HepG2 (cell line): ENCODE measurements around the gene CD163. TPM values are rescaled to one million over a fixed set of nuclear protein-coding genes. Genes with fewer than 3 reads are reported as not detected.

Experiments used
- ATAC-seq: fragments of 200-7000 bp; cut with Tn5 transposase; 3 replicates; pipeline ENCODE4 v1.9.1; 2020; ENCODE audit warnings: mild to moderate bottlenecking, moderate library complexity
- BruUV-seq: library from RNA; stranded (reverse); fragments of 400-500 nt; replicated peaks from 2 replicates; lab custom pipeline; 2021; lab: Mats Ljungman, UMichigan
- CTCF ChIA-PET: fragments of 300-600 bp; formaldehyde crosslinking; extraction: SDS; loops from one replicate; lab custom pipeline; 2021; ENCODE audit warnings: low total read pairs, inconsistent platforms, low intra/inter-chr PET ratio; lab: Yijun Ruan, JAX
- POLR2A ChIA-PET: fragments of 350-600 bp; sonication (Branson Sonifier 250); formaldehyde crosslinking; loops from one replicate; lab custom pipeline; 2020; ENCODE audit warnings: antibody characterized with exemption, inconsistent platforms; lab: Yijun Ruan, JAX
- DNase-seq: peaks from one replicate; pipeline ENCODE4 v3.0.0-alpha.2; 2015; ENCODE audit warnings: low spot score
- FAIRE-seq: peaks from 3 replicates; lab custom pipeline; 2011; peaks lifted over from hg19 to GRCh38; lab: Jason Lieb, UNC
- H2AFZ ChIP-seq: one replicate; pipeline ENCODE4 v1.6.1; 2011; ENCODE audit warnings: low read length, inconsistent platforms
- H3K27ac ChIP-seq: fragments of 300-600 bp; 3 replicates; pipeline ENCODE4 v1.8.0; 2011; ENCODE audit warnings: mixed run types, mild to moderate bottlenecking, mixed read lengths, low read length, inconsistent platforms; ENCODE audit not compliant: insufficient read depth; ENCODE audit errors: extremely low read length
- H3K27me3 ChIP-seq, 2 experiments: fragments of 200-600 bp in 1 of 2; 2 replicates in 1 of 2; 3 replicates in 1 of 2; pipeline versions ENCODE4 v1.6.0 to v1.8.0; 2011; ENCODE audit warnings: low read length in 2 of 2, mild to moderate bottlenecking in 2 of 2, moderate library complexity in 2 of 2, inconsistent platforms in 1 of 2; ENCODE audit not compliant: insufficient read depth in 2 of 2, control insufficient read depth in 1 of 2
- H3K36me3 ChIP-seq, 2 experiments: fragments of 200-600 bp in 1 of 2; replicated peaks in 1 of 2; 2 replicates in 1 of 2; 3 replicates in 1 of 2; pipeline versions ENCODE4 v1.5.1 to v1.8.0; 2011; ENCODE audit warnings: low read length in 2 of 2, inconsistent platforms in 1 of 2; ENCODE audit not compliant: insufficient read depth in 2 of 2, control insufficient read depth in 1 of 2
- H3K4me1 ChIP-seq: 2 replicates; pipeline ENCODE4 v1.5.1; 2012; ENCODE audit warnings: low read length, inconsistent platforms; ENCODE audit not compliant: insufficient read depth
- H3K4me2 ChIP-seq: 2 replicates; pipeline ENCODE4 v1.6.0; 2011; ENCODE audit warnings: low read depth, low read length, inconsistent platforms
- H3K4me3 ChIP-seq, 3 experiments: fragments of 200-600 bp in 1 of 3; sonication (generic), shearing (Covaris generic) in 1 of 3; replicated peaks in 1 of 3; 2 replicates each; pipeline ENCODE4 v1.5.1; 2011 to 2016; ENCODE audit warnings: low read length in 3 of 3, inconsistent platforms in 2 of 3, low read depth in 2 of 3, mild to moderate bottlenecking in 2 of 3, control low read depth in 1 of 3, mixed read lengths in 1 of 3; ENCODE audit not compliant: insufficient read depth in 1 of 3
- H3K79me2 ChIP-seq: one replicate; pipeline ENCODE4 v1.6.1; 2011; ENCODE audit warnings: low read length, inconsistent platforms; ENCODE audit not compliant: insufficient read depth
- H3K9ac ChIP-seq: 2 replicates; pipeline ENCODE4 v1.6.0; 2011; ENCODE audit warnings: mild to moderate bottlenecking, low read depth, low read length, inconsistent platforms; ENCODE audit not compliant: insufficient read depth
- H3K9me3 ChIP-seq: 2 replicates; pipeline ENCODE4 v1.5.1; 2012; ENCODE audit warnings: mild to moderate bottlenecking, low read length
- H4K20me1 ChIP-seq: 2 replicates; pipeline ENCODE4 v1.6.0; 2011; ENCODE audit warnings: inconsistent platforms, mild to moderate bottlenecking, low read length, moderate library complexity; ENCODE audit not compliant: insufficient read depth
- HES4 ChIP-seq: sonication (generic); formaldehyde crosslinking; IDR thresholded peaks from 2 replicates; pipeline ENCODE4 v1.9.0; 2021; ENCODE audit warnings: mild to moderate bottlenecking, missing genetic modification reagents, borderline replicate concordance
- MAFK ChIP-seq, 2 experiments: IDR thresholded peaks in 1 of 2; conservative IDR thresholded peaks in 1 of 2; 2 replicates each; pipeline ENCODE4 v1.6.1; 2011; ENCODE audit warnings: improper control_type of control experiment in 2 of 2, low read length in 2 of 2
- ZNF615 ChIP-seq: sonication (generic); formaldehyde crosslinking; IDR thresholded peaks from 2 replicates; pipeline ENCODE4 v1.5.0; 2020; ENCODE audit warnings: mild to moderate bottlenecking, missing genetic modification reagents, borderline replicate concordance
- WGBS: methylation state at CpG from one replicate; pipeline ENCODE4 v1.1.6; 2017; ENCODE audit warnings: low lambda C conversion rate; 5-methylcytosine and 5-hydroxymethylcytosine counted together
- in situ Hi-C: cut with HindIII; loops from 2 replicates; pipeline ENCODE4 v1.10.0; 2017; ENCODE audit warnings: low pct_unique_long_range_greater_than_20kb; ENCODE audit not compliant: extremely low pct_ligation_motif_present
- intact Hi-C: fragments of 100-400 bp; cut with micrococcal nuclease; formaldehyde crosslinking; loops from one replicate; pipeline ENCODE4 v1.10.0; 2022; ENCODE audit not compliant: unreplicated experiment
- polyA plus RNA-seq, 8 experiments: library from polyadenylated mRNA; depleted of rRNA in 3 of 8; stranded (reverse) in 7 of 8; unstranded in 1 of 8; fragments of >200 nt; fragmentation: Illumina TruSeq in 4 of 8; extraction: Trizol in 4 of 8; gene quantifications; 2 replicates each; pipeline versions ENCODE4 v1.2.1 to v1.2.3, GENCODE V29; 2011 to 2016; ENCODE audit warnings: low read depth in 4 of 8, missing spikeins in 1 of 8, mixed read lengths in 1 of 8; ENCODE audit not compliant: insufficient read depth in 1 of 8
- total RNA-seq, 5 experiments: library from RNA; depleted of rRNA; stranded (reverse); fragments of >200 nt; fragmentation: Illumina TruSeq; extraction: Trizol; gene quantifications; 2 replicates each; pipeline ENCODE4 v1.2.3, GENCODE V29; 2016; ENCODE audit warnings: low read depth in 1 of 5

Gene CD163
- total and polyA plus RNA-seq, 2 of the 13 experiments (the other 11 are each of a cell fraction or from before 2014, with no cell fraction given) = not detected

- Histone ChIP-seq H3K79me2 (no peaks in the 10 kb centered on the region), H3K4me2 (no peak overlapping the region), H3K9ac (no peak overlapping the region), H3K9me3 (no peaks in the 10 kb centered on the region), H3K27ac (no peak overlapping the region), H3K36me3 (no peaks in the 10 kb centered on the region), H2AFZ (no peak overlapping the region), H4K20me1 (no peaks in the 10 kb centered on the region), H3K4me3 (no peak overlapping the region), H3K4me1 (no peaks in the 10 kb centered on the region), H3K27me3 (peaks cover 0 to 4% of the 10 kb centered on the region in 2 experiments; a peak in 2 of 5 replicates)
- DNase-seq (no peak), ATAC-seq (no peak), FAIRE-seq (no peak)
- 15% methylated on average over 5 of the region's 5 CpGs for WGBS
- in situ Hi-C loops = no loop called here
- BruUV-seq = no TSS peak
- intact Hi-C loops = no loop called here
- POLR2A ChIA-PET = no interaction called here
- TF ChIP-seq MAFK (conservative IDR thresholded peaks at IDR 0.05 in 1 of 2, IDR thresholded peaks at IDR 0.05 in 1 of 2; ENCODE audit: low read length in 2 of 2) (peak; percentile 8 to 35; a peak in 1 of 4 replicates), ZNF615 (no peak), HES4 (CRISPR knock-in tag) (no peak)
- CTCF ChIA-PET = no interaction called here
These were observed 71.4 kb downstream of the CD163 start for GRCh38 chr12:7431993-7432685.

Other genes starting within 250 kb of the CD163 start
- not detected in 2 replicates for gene ACSM4, start 199.7 kb downstream of the CD163 start, total RNA-seq (2016; rRNA removed; fragmentation: Illumina TruSeq; extraction: Trizol)
- not detected in 2 replicates for gene ACSM4, start 199.7 kb downstream of the CD163 start, polyA plus RNA-seq (2011; rRNA removed)
- 6.8 and 9.4 TPM in 2 replicates for gene CD163L1, start 59.6 kb downstream of the CD163 start, total RNA-seq (2016; rRNA removed; fragmentation: Illumina TruSeq; extraction: Trizol)
- gene CD163L1, start 59.6 kb downstream of the CD163 start, polyA plus RNA-seq (2011; rRNA removed) = 3.1 and 3.4 TPM in 2 replicates
- gene APOBEC1, start 162.1 kb upstream of the CD163 start, total RNA-seq (2016; rRNA removed; fragmentation: Illumina TruSeq; extraction: Trizol) = not detected in 2 replicates
- gene APOBEC1, start 162.1 kb upstream of the CD163 start, polyA plus RNA-seq (2011; rRNA removed) = not detected in 2 replicates
- gene GDF3, start 192.0 kb upstream of the CD163 start, total RNA-seq (2016; rRNA removed; fragmentation: Illumina TruSeq; extraction: Trizol) = not detected in 2 replicates
- gene GDF3, start 192.0 kb upstream of the CD163 start, polyA plus RNA-seq (2011; rRNA removed) = not detected in 2 replicates
- gene DPPA3, start 207.7 kb upstream of the CD163 start, total RNA-seq (2016; rRNA removed; fragmentation: Illumina TruSeq; extraction: Trizol) = not detected in 2 replicates
- gene DPPA3, start 207.7 kb upstream of the CD163 start, polyA plus RNA-seq (2011; rRNA removed) = not detected in 2 replicates
- not detected in 2 replicates for gene CLEC4C, start 243.6 kb upstream of the CD163 start, total RNA-seq (2016; rRNA removed; fragmentation: Illumina TruSeq; extraction: Trizol)
- gene CLEC4C, start 243.6 kb upstream of the CD163 start, polyA plus RNA-seq (2011; rRNA removed) = not detected in 2 replicates